Endothelial cell of umbilical vein (primary cell): ENCODE data around the gene IL1R2.

Source experiments
- CTCF ChIP-seq, 2 donors: IDR thresholded peaks; 1 replicate in 1 of 2; 2 replicates in 1 of 2; pipeline ENCODE4 v1.5.1; 2011; ENCODE audit warnings: low read length in 2 of 2, mild to moderate bottlenecking in 2 of 2, moderate library complexity in 2 of 2, control low read depth in 1 of 2, inconsistent platforms in 1 of 2, low read depth in 1 of 2; ENCODE audit not compliant: insufficient read depth in 1 of 2; ENCODE audit errors: extremely low read depth in 1 of 2
- EZH2 ChIP-seq: IDR thresholded peaks from 2 replicates; pipeline ENCODE4 v1.6.1; 2012; ENCODE audit warnings: borderline replicate concordance, low read depth, mild to moderate bottlenecking, moderate library complexity, low read length, inconsistent platforms; ENCODE audit not compliant: severe bottlenecking
- POLR2A ChIP-seq: IDR thresholded peaks from 2 replicates; pipeline ENCODE4 v1.6.1; 2012; ENCODE audit warnings: low read depth, mild to moderate bottlenecking, control low read depth, low read length

- TF ChIP-seq EZH2 (no peak), CTCF (IDR thresholded peaks at IDR 0.05; ENCODE audit: extremely low read depth in 1 of 2, insufficient read depth in 1 of 2, low read depth in 1 of 2, low read length in 2 of 2) (no peak), POLR2A (no peak)
Measured at GRCh38 chr2:102037681-102038080, 45.9 kb downstream of the IL1R2 start.
